Mesenchymal stem cell (in vitro differentiated cells and primary cell): Measurements from ENCODE around the gene ACVR1C. TPM values are rescaled to one million over a fixed set of nuclear protein-coding genes. Genes with fewer than 3 reads are reported as not detected.

Experiments used
- DNase-seq: peaks from one replicate; pipeline ENCODE4 v3.0.0-alpha.2; 2013
- H2AFZ ChIP-seq: one replicate; pipeline ENCODE4 v1.6.1; 2013; ENCODE audit warnings: low read depth, mild to moderate bottlenecking, control low read depth, inconsistent platforms, low read length, moderate library complexity
- H2AK5ac ChIP-seq: 2 replicates; pipeline ENCODE4 v1.6.1; 2013; ENCODE audit warnings: low read length, moderate library complexity, mild to moderate bottlenecking, inconsistent platforms; ENCODE audit not compliant: severe bottlenecking
- H2BK120ac ChIP-seq: one replicate; pipeline ENCODE4 v1.6.1; 2013; ENCODE audit warnings: low read depth, mild to moderate bottlenecking, inconsistent platforms, low read length, moderate library complexity
- H2BK12ac ChIP-seq, 2 experiments: one replicate each; pipeline ENCODE4 v1.6.1; 2013; ENCODE audit warnings: inconsistent platforms in 2 of 2, low read length in 2 of 2, mild to moderate bottlenecking in 2 of 2, moderate library complexity in 2 of 2, control low read depth in 1 of 2
- H2BK15ac ChIP-seq: one replicate; pipeline ENCODE4 v1.6.1; 2013; ENCODE audit warnings: mild to moderate bottlenecking, low read depth, inconsistent platforms; ENCODE audit not compliant: poor library complexity, severe bottlenecking
- H2BK5ac ChIP-seq: 2 replicates; pipeline ENCODE4 v1.6.1; 2013; ENCODE audit warnings: low read depth, mild to moderate bottlenecking, low read length, control low read depth, inconsistent platforms; ENCODE audit not compliant: poor library complexity, severe bottlenecking
- H3K14ac ChIP-seq, 2 experiments: one replicate each; pipeline ENCODE4 v1.6.1; 2013; ENCODE audit warnings: inconsistent platforms in 2 of 2, low read length in 2 of 2, control low read depth in 1 of 2, mild to moderate bottlenecking in 1 of 2, moderate library complexity in 1 of 2
- H3K18ac ChIP-seq, 2 experiments: one replicate each; pipeline ENCODE4 v1.6.1; 2013; ENCODE audit warnings: inconsistent platforms in 2 of 2, low read length in 2 of 2, control low read depth in 1 of 2, low read depth in 1 of 2, mild to moderate bottlenecking in 1 of 2
- H3K23ac ChIP-seq, 2 experiments: one replicate each; pipeline ENCODE4 v1.6.1; 2013; ENCODE audit warnings: inconsistent platforms in 2 of 2, low read length in 2 of 2, mild to moderate bottlenecking in 2 of 2, moderate library complexity in 2 of 2, control low read depth in 1 of 2
- H3K27ac ChIP-seq: 2 replicates; pipeline ENCODE4 v1.5.1; 2013; ENCODE audit warnings: mild to moderate bottlenecking, moderate library complexity, low read length, control low read depth, inconsistent platforms; ENCODE audit not compliant: poor library complexity, severe bottlenecking
- H3K27me3 ChIP-seq, 2 experiments: 2 replicates each; pipeline versions ENCODE4 v1.6.1 to v1.7.0; 2013; ENCODE audit warnings: low read length in 2 of 2, mild to moderate bottlenecking in 2 of 2, moderate library complexity in 2 of 2, control low read depth in 1 of 2, inconsistent platforms in 1 of 2; ENCODE audit not compliant: control insufficient read depth in 1 of 2, insufficient read depth in 1 of 2
- H3K36me3 ChIP-seq, 2 experiments: 2 replicates each; pipeline versions ENCODE4 v1.6.1 to v1.7.0; 2013; ENCODE audit warnings: low read length in 2 of 2, control low read depth in 1 of 2, inconsistent platforms in 1 of 2, low read depth in 1 of 2, mild to moderate bottlenecking in 1 of 2; ENCODE audit not compliant: insufficient read depth in 2 of 2, control insufficient read depth in 1 of 2
- H3K4ac ChIP-seq, 2 experiments: one replicate each; pipeline ENCODE4 v1.6.1; 2013; ENCODE audit warnings: inconsistent platforms in 2 of 2, low read length in 2 of 2, mild to moderate bottlenecking in 2 of 2, moderate library complexity in 2 of 2, control low read depth in 1 of 2, low read depth in 1 of 2
- H3K4me1 ChIP-seq: 2 replicates; pipeline ENCODE4 v1.6.1; 2013; ENCODE audit warnings: low read depth, low read length, control low read depth; ENCODE audit not compliant: control insufficient read depth, insufficient read depth
- H3K4me2 ChIP-seq: 2 replicates; pipeline ENCODE4 v1.6.1; 2013; ENCODE audit warnings: low read length, mild to moderate bottlenecking, inconsistent platforms; ENCODE audit not compliant: poor library complexity, severe bottlenecking
- H3K4me3 ChIP-seq, 2 experiments: 2 replicates each; pipeline versions ENCODE4 v1.5.1 to v1.7.0; 2013; ENCODE audit warnings: low read length in 2 of 2, mild to moderate bottlenecking in 2 of 2, control low read depth in 1 of 2, low read depth in 1 of 2; ENCODE audit not compliant: insufficient read depth in 1 of 2
- H3K79me1 ChIP-seq: replicated peaks from 2 replicates; pipeline ENCODE4 v1.6.1; 2013; ENCODE audit warnings: mild to moderate bottlenecking, control low read depth, low read length, inconsistent platforms; ENCODE audit not compliant: poor library complexity, severe bottlenecking
- H3K9ac ChIP-seq: 2 replicates; pipeline ENCODE4 v1.7.0; 2013; ENCODE audit warnings: mild to moderate bottlenecking, low read length, moderate library complexity
- H3K9me3 ChIP-seq: 2 replicates; pipeline ENCODE4 v1.7.0; 2013; ENCODE audit warnings: mild to moderate bottlenecking, low read length; ENCODE audit not compliant: control insufficient read depth
- H4K8ac ChIP-seq: one replicate; pipeline ENCODE4 v1.6.1; 2013; ENCODE audit warnings: inconsistent platforms, mild to moderate bottlenecking, low read length, moderate library complexity
- H4K91ac ChIP-seq: one replicate; pipeline ENCODE4 v1.6.1; 2013; ENCODE audit warnings: mild to moderate bottlenecking, low read length, inconsistent platforms
- WGBS: methylation state at CpG from one replicate; pipeline ENCODE4 v1.1.7; 2013; ENCODE audit warnings: mixed read lengths; 5-methylcytosine and 5-hydroxymethylcytosine counted together
- polyA plus RNA-seq, 2 experiments: library from polyadenylated mRNA; stranded (reverse); fragments of 200-250 nt; gene quantifications; one replicate each; pipeline ENCODE4 v1.2.3, GENCODE V29; 2013

The ACVR1C gene
- polyA plus RNA-seq (2013, experiment 1 of 2), result 0.07 TPM
- polyA plus RNA-seq (2013, experiment 2 of 2), result 0.08 TPM

GRCh38 chr2:157628477-157629415 is at the start of gene ACVR1C:
Gene ACVR1C, minus strand, starts transcription at chr2:157628864. Its CDS starts 220 bp downstream, at chr2:157628644.
- no peak within 1 kb of the TSS for H2BK15ac ChIP-seq
- WGBS, result 3% methylated on average over 61 of the region's 79 CpGs
- no peak within 1 kb of the TSS for H3K4ac ChIP-seq
- no peaks in the 10 kb centered on the region for H3K9me3 ChIP-seq
- no peak within 1 kb of the TSS for H3K18ac ChIP-seq
- H3K27me3 ChIP-seq, result no peaks in the 10 kb centered on the region
- peak within 1 kb of the TSS; percentile 89 for H2AFZ ChIP-seq
- H4K8ac ChIP-seq, result no peak within 1 kb of the TSS
- no peak within 1 kb of the TSS for H3K27ac ChIP-seq
- no peak within 1 kb of the TSS for H2BK120ac ChIP-seq
- H3K23ac ChIP-seq, result no peak within 1 kb of the TSS
- H3K79me1 ChIP-seq, result peaks cover 2% of the 10 kb centered on the region
- H3K4me1 ChIP-seq, result peaks cover 8% of the 10 kb centered on the region
- H2AK5ac ChIP-seq, result no peak within 1 kb of the TSS
- no peak within 1 kb of the TSS for H2BK12ac ChIP-seq
- H3K14ac ChIP-seq, result peak within 1 kb of the TSS in 1 of 2 experiments; percentile 48
- H3K9ac ChIP-seq, result peak within 1 kb of the TSS; percentile 79
- H2BK5ac ChIP-seq, result no peak within 1 kb of the TSS
- peak within 1 kb of the TSS; percentile 100 for H3K4me2 ChIP-seq
- H4K91ac ChIP-seq, result no peak within 1 kb of the TSS
- peak within 1 kb of the TSS; percentile 63 to 87 for H3K4me3 ChIP-seq
- H3K36me3 ChIP-seq, result no peaks in the 10 kb centered on the region
- DNase-seq, result peak; percentile 58

GRCh38 chr2:157677941-157678340 is 49.3 kb upstream of the ACVR1C start:
- Histone ChIP-seq H2AFZ (no peak overlapping the region), H4K8ac (no peak overlapping the region), H3K27me3 (no peaks in the 10 kb centered on the region), H3K18ac (no peak overlapping the region), H2BK15ac (no peak overlapping the region), H3K4ac (no peak overlapping the region), H3K36me3 (no peaks in the 10 kb centered on the region), H3K27ac (no peak overlapping the region), H3K9ac (no peak overlapping the region), H3K79me1 (no peaks in the 10 kb centered on the region), H3K4me2 (no peak overlapping the region), H2BK120ac (no peak overlapping the region), H3K4me1 (no peaks in the 10 kb centered on the region), H3K14ac (no peak overlapping the region), H4K91ac (no peak overlapping the region), H2BK12ac (no peak overlapping the region), H3K23ac (no peak overlapping the region), H2AK5ac (no peak overlapping the region), H3K4me3 (no peak overlapping the region), H3K9me3 (peaks cover 8% of the 10 kb centered on the region), H2BK5ac (no peak overlapping the region)
- DNase-seq, result no peak

GRCh38 chr2:157672129-157672528 is 43.5 kb upstream of the ACVR1C start:
- H3K36me3 ChIP-seq, result peaks cover 0 to 17% of the 10 kb centered on the region in 2 experiments
- H3K4ac ChIP-seq, result no peak overlapping the region
- no peak overlapping the region for H4K8ac ChIP-seq
- H3K9me3 ChIP-seq, result peaks cover 7% of the 10 kb centered on the region
- H3K4me2 ChIP-seq, result no peak overlapping the region
- no peak overlapping the region for H3K4me3 ChIP-seq
- H2AK5ac ChIP-seq, result no peak overlapping the region
- H3K79me1 ChIP-seq, result no peaks in the 10 kb centered on the region
- no peak overlapping the region for H2AFZ ChIP-seq
- H3K9ac ChIP-seq, result no peak overlapping the region
- no peaks in the 10 kb centered on the region for H3K27me3 ChIP-seq
- no peak overlapping the region for H3K14ac ChIP-seq
- WGBS, result 83% methylated on average over 5 of the region's 10 CpGs
- no peak for DNase-seq
- no peak overlapping the region for H2BK5ac ChIP-seq
- no peak overlapping the region for H2BK12ac ChIP-seq
- no peak overlapping the region for H2BK15ac ChIP-seq
- no peak overlapping the region for H3K18ac ChIP-seq
- H4K91ac ChIP-seq, result no peak overlapping the region
- peaks cover 1% of the 10 kb centered on the region for H3K4me1 ChIP-seq
- H2BK120ac ChIP-seq, result no peak overlapping the region
- H3K27ac ChIP-seq, result no peak overlapping the region
- H3K23ac ChIP-seq, result no peak overlapping the region

- Histone ChIP-seq H2BK12ac (no peak overlapping the region), H3K79me1 (no peaks in the 10 kb centered on the region), H2BK15ac (no peak overlapping the region), H3K4me2 (no peak overlapping the region), H2AFZ (no peak overlapping the region), H3K36me3 (no peaks in the 10 kb centered on the region), H3K9me3 (no peaks in the 10 kb centered on the region), H2AK5ac (no peak overlapping the region), H3K18ac (no peak overlapping the region), H4K8ac (no peak overlapping the region), H3K4me1 (no peaks in the 10 kb centered on the region), H2BK120ac (no peak overlapping the region), H3K27ac (no peak overlapping the region), H3K4ac (no peak overlapping the region), H3K4me3 (no peak overlapping the region), H3K27me3 (no peaks in the 10 kb centered on the region), H3K9ac (no peak overlapping the region), H3K23ac (no peak overlapping the region), H4K91ac (no peak overlapping the region), H3K14ac (no peak overlapping the region), H2BK5ac (no peak overlapping the region)
- 95% methylated on average over 1 of the region's 1 CpG for WGBS
- no peak for DNase-seq
Observed at GRCh38 chr2:157662401-157662800, 33.7 kb upstream of the ACVR1C start.
